ENCODE results near the gene KY. TPM values are rescaled to one million over a fixed set of nuclear protein-coding genes. Genes with fewer than 3 reads are reported as not detected.

The KY gene
- total and polyA plus RNA-seq, 2 experiments from 2014 or later = not detected

- no peaks in the 10 kb centered on the region for H3K9me3 Mint-ChIP-seq
- Histone ChIP-seq H4K20me1 (replicated peaks; ENCODE audit: insufficient read depth) (no peaks in the 10 kb centered on the region), H3F3A (replicated peaks; ENCODE audit: low read depth) (no peaks in the 10 kb centered on the region), H3K27ac (ENCODE audit: low read depth) (no peak overlapping the region), H3K4me3 (no peak overlapping the region), H3K4me2 (no peak overlapping the region), H3K4me1 (ENCODE audit: insufficient read depth) (0 out of 2 replicates have a peak, but pooled peaks cover 2% of the 10 kb centered on the region), H3K79me2 (replicated peaks; ENCODE audit: insufficient read depth) (no peaks in the 10 kb centered on the region), H2AFZ (no peak overlapping the region), H3K27me3 (ENCODE audit: insufficient read depth) (no peaks in the 10 kb centered on the region), H3K36me3 (ENCODE audit: insufficient read depth) (no peaks in the 10 kb centered on the region), H3K9me2 (ENCODE audit: insufficient read depth) (no peaks in the 10 kb centered on the region)
- no peak overlapping the region for H3K27ac Mint-ChIP-seq
- H3K36me3 Mint-ChIP-seq (ENCODE audit: low read depth) = no peaks in the 10 kb centered on the region; the same call in 2 of the 3 replicates
- peaks cover 6% of the 10 kb centered on the region; the same call in 1 of the 3 replicates for H3K4me1 Mint-ChIP-seq
- DNase-seq (ENCODE audit: low spot score) = no peak
- H3K4me3 Mint-ChIP-seq = no peak overlapping the region
- no peak for ATAC-seq
- H3K27me3 Mint-ChIP-seq (ENCODE audit: insufficient read depth, low read depth, poor library complexity) = peaks cover 14% of the 10 kb centered on the region
- no peak for TF ChIP-seq REST (IDR thresholded peaks at IDR 0.05; ENCODE audit: unreplicated experiment)
- no peak for TF ChIP-seq STAT1 (IDR thresholded peaks at IDR 0.05; ENCODE audit: unreplicated experiment)
- no peak for TF ChIP-seq POLR2AphosphoS5 (IDR thresholded peaks at IDR 0.05; ENCODE audit: low read depth)
- no peak for TF ChIP-seq ZNF462 (CRISPR knock-in tag; IDR thresholded peaks at IDR 0.05)
- TF ChIP-seq CTCF (conservative IDR thresholded peaks at IDR 0.05; ENCODE audit: low read depth in 2 of 2) = no peak
Measured at GRCh38 chr3:134605556-134605955, 45.3 kb downstream of the KY start.

All from GM23338 (cell line).